Endodermal cell (in vitro differentiated cells): Measurements from ENCODE around the gene ADH4. TPM values are rescaled to one million over a fixed set of nuclear protein-coding genes. Genes with fewer than 3 reads are reported as not detected.

Source experiments
- DNase-seq: peaks from one replicate; pipeline ENCODE4 v3.0.0-alpha.2; 2017
- H3K27ac ChIP-seq: 2 replicates; pipeline ENCODE4 v1.5.1; 2013; ENCODE audit warnings: mild to moderate bottlenecking, low read depth, low read length, moderate library complexity
- H3K27me3 ChIP-seq: 2 replicates; pipeline ENCODE4 v1.6.1; 2013; ENCODE audit warnings: mild to moderate bottlenecking, low read length, moderate library complexity; ENCODE audit not compliant: insufficient read depth, control insufficient read depth, poor library complexity, severe bottlenecking
- H3K36me3 ChIP-seq: 2 replicates; pipeline ENCODE4 v1.7.0; 2013; ENCODE audit warnings: mild to moderate bottlenecking, low read length, moderate library complexity; ENCODE audit not compliant: control insufficient read depth, insufficient read depth
- H3K4me1 ChIP-seq: one replicate; pipeline ENCODE4 v1.7.0; 2013; ENCODE audit warnings: low read length; ENCODE audit not compliant: control insufficient read depth, insufficient read depth
- H3K4me3 ChIP-seq: 2 replicates; pipeline ENCODE4 v1.5.1; 2013; ENCODE audit warnings: mild to moderate bottlenecking, low read length, moderate library complexity
- H3K9ac ChIP-seq: 2 replicates; pipeline ENCODE4 v1.6.1; 2013; ENCODE audit warnings: mild to moderate bottlenecking, low read length, moderate library complexity; ENCODE audit not compliant: poor library complexity, severe bottlenecking; ENCODE audit errors: extremely low read depth
- H3K9me3 ChIP-seq: 2 replicates; pipeline ENCODE4 v1.6.1; 2013; ENCODE audit warnings: mild to moderate bottlenecking, low read length, moderate library complexity; ENCODE audit not compliant: control insufficient read depth
- H3K27ac Mint-ChIP-seq: 2 replicates; pipeline ENCODE4 v1.8.0; 2020; ENCODE audit warnings: mixed read lengths
- H3K27me3 Mint-ChIP-seq: 2 replicates; pipeline ENCODE4 v1.8.0; 2021; ENCODE audit warnings: mild to moderate bottlenecking, mixed read lengths; ENCODE audit not compliant: insufficient read depth
- H3K36me3 Mint-ChIP-seq: 2 replicates; pipeline ENCODE4 v1.8.0; 2020; ENCODE audit warnings: low read depth, mixed read lengths
- H3K4me1 Mint-ChIP-seq: 2 replicates; pipeline ENCODE4 v1.8.0; 2020; ENCODE audit warnings: mixed read lengths
- H3K4me3 Mint-ChIP-seq: 2 replicates; pipeline ENCODE4 v1.8.0; 2020; ENCODE audit warnings: mild to moderate bottlenecking, moderate library complexity, mixed read lengths
- H3K9me3 Mint-ChIP-seq: 2 replicates; pipeline ENCODE4 v1.8.0; 2020; ENCODE audit warnings: mild to moderate bottlenecking, mixed read lengths
- CTCF ChIP-seq: fragments of 200-600 bp; sonication (generic); conservative IDR thresholded peaks from 2 replicates; pipeline ENCODE4 v1.5.0; 2021; ENCODE audit warnings: antibody characterized with exemption, mild to moderate bottlenecking
- WGBS, 2 experiments: methylation state at CpG; one replicate each; pipeline versions ENCODE4 v1.1.5 to v1.1.7; 2013; ENCODE audit warnings: missing lambda C conversion rate in 2 of 2, mixed read lengths in 1 of 2; ENCODE audit not compliant: insufficient coverage in 1 of 2, insufficient read length in 1 of 2; 5-methylcytosine and 5-hydroxymethylcytosine counted together
- total RNA-seq, 2 donors: library from RNA; stranded (reverse); fragmentation: NEBNext Ultra II Directional in 1 of 2; extraction: Animal tissue kit (Norgen Biotek cat#: 25700) in 1 of 2; gene quantifications; 2 replicates in 1 of 2; 3 replicates in 1 of 2; pipeline ENCODE4 v1.2.1, GENCODE V29; 2021

Gene ADH4
- total RNA-seq, 2 donors from 2014 or later: not detected

- H3K4me3 Mint-ChIP-seq: no peak overlapping the region
- H3K27ac Mint-ChIP-seq: no peak overlapping the region
- peaks cover 90% of the 10 kb centered on the region for H3K36me3 Mint-ChIP-seq
Measured at GRCh38 chr4:99077177-99077576, 66.9 kb downstream of the ADH4 start.

DNA sequence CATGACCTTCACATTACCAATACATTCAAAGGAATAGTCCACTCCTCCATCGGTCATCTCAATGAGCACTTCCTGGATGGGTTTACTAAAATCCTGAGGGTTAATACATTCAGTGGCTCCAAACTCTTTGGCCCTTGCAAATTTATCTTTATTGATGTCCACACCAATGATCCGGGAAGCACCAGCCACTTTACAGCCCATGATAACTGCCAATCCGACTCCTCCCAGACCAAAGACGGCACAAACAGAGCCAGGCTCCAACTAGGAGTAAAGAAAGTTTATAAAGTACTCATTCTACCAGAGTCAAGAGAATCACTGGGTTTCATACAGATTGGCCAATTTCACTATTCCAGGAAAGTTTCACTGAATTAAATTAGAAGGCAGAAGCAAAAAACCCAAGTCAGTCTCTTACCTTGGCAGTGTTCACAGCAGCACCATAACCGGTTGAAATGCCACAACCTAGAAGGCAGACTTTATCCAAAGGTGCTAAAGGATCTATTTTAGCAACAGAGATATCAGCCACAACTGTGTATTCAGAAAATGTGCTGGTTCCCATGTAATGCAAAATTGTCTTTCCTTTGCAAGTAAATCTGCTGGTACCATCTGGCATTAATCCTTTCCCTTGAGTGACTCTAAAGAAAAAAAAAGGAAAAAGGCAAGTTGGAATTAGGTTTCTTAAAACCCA is 67.7 kb downstream of the ADH4 start:
- Histone ChIP-seq H3K36me3 (peaks cover 94% of the 10 kb centered on the region), H3K9me3 (no peaks in the 10 kb centered on the region), H3K4me1 (no peaks in the 10 kb centered on the region), H3K27me3 (no peaks in the 10 kb centered on the region), H3K27ac (no peak overlapping the region), H3K4me3 (no peak overlapping the region), H3K9ac (no peak overlapping the region)
- H3K9me3 Mint-ChIP-seq: no peaks in the 10 kb centered on the region
- no peak for DNase-seq
- H3K4me1 Mint-ChIP-seq: no peaks in the 10 kb centered on the region
- H3K27me3 Mint-ChIP-seq: no peaks in the 10 kb centered on the region
- no peak overlapping the region for H3K4me3 Mint-ChIP-seq
- peaks cover 90% of the 10 kb centered on the region for H3K36me3 Mint-ChIP-seq
- 91 to 97% methylated on average over 4 to 5 of the region's 5 CpGs for WGBS, 2 experiments
- TF ChIP-seq CTCF: no peak
- no peak overlapping the region for H3K27ac Mint-ChIP-seq

More at GRCh38 chr4:99077177-99077576, 66.9 kb downstream of the ADH4 start:
- no peaks in the 10 kb centered on the region for H3K9me3 ChIP-seq
- H3K4me1 ChIP-seq: no peaks in the 10 kb centered on the region
- no peaks in the 10 kb centered on the region for H3K4me1 Mint-ChIP-seq
- WGBS, 2 experiments: 97% methylated on average over 4 of the region's 4 CpGs; no CpG with 5 or more reads in 1 of the 2 experiments
- peaks cover 94% of the 10 kb centered on the region for H3K36me3 ChIP-seq
- no peak overlapping the region for H3K27ac ChIP-seq
- H3K4me3 ChIP-seq: no peak overlapping the region
- H3K27me3 ChIP-seq: no peaks in the 10 kb centered on the region
- no peak for DNase-seq
- TF ChIP-seq CTCF: no peak
- H3K9me3 Mint-ChIP-seq: no peaks in the 10 kb centered on the region
- no peaks in the 10 kb centered on the region for H3K27me3 Mint-ChIP-seq
- no peak overlapping the region for H3K9ac ChIP-seq

DNA sequence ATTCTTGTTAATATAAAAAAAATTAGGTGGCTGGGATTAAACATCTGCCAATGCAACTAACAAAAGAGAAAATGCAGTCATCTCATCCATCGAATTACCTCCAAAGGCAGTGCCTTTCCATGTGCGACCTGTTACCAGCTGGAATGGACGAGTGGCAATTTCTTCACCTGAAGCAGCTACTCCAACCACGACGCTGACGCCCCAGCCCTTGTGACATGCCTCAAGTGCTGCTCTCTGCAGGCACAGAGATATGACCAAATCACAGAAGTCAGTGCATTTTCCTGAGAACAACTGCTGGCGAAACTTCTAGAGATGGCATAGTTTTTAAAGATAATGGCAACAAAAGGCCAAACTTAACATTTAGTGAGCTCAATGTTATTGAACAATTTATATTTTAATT is 69.3 kb downstream of the ADH4 start:
- Histone ChIP-seq H3K9me3 (no peaks in the 10 kb centered on the region), H3K4me3 (no peak overlapping the region), H3K27me3 (no peaks in the 10 kb centered on the region), H3K4me1 (no peaks in the 10 kb centered on the region), H3K9ac (no peak overlapping the region), H3K27ac (no peak overlapping the region), H3K36me3 (peaks cover 94% of the 10 kb centered on the region)
- 92 to 95% methylated on average over 7 of the region's 7 CpGs for WGBS, 2 experiments
- Mint-ChIP-seq H3K27ac (no peak overlapping the region), H3K9me3 (no peaks in the 10 kb centered on the region), H3K4me1 (no peaks in the 10 kb centered on the region), H3K27me3 (no peaks in the 10 kb centered on the region), H3K36me3 (peaks cover 83% of the 10 kb centered on the region), H3K4me3 (no peak overlapping the region)
- no peak for DNase-seq
- no peak for TF ChIP-seq CTCF

Other genes with a start within 250 kb of the ADH4 start
- 100 to 1,000 TPM; 134 to 138 TPM for gene EIF4E, start 215.2 kb downstream of the ADH4 start, total RNA-seq
- gene METAP1, start 148.6 kb downstream of the ADH4 start, total RNA-seq: 10 to 100 TPM; 51.0 to 53.0 TPM
- gene ADH5, start 55.5 kb downstream of the ADH4 start, total RNA-seq: 100 to 1,000 TPM; 272 to 317 TPM
- not detected for gene ADH6, start 74.9 kb upstream of the ADH4 start, total RNA-seq
- not detected for gene ADH1A, start 146.7 kb upstream of the ADH4 start, total RNA-seq
- gene ADH1B, start 177.1 kb upstream of the ADH4 start, total RNA-seq: not detected
- gene ADH1C, start 208.4 kb upstream of the ADH4 start, total RNA-seq: not detected